ENCODE data around the gene SPINT1. TPM values are rescaled to one million over a fixed set of nuclear protein-coding genes. Genes with fewer than 3 reads are reported as not detected.

The SPINT1 gene
- total and polyA plus RNA-seq, 7 experiments from 2014 or later: 1.00 to 8.9 (median 3.6) TPM

DNA sequence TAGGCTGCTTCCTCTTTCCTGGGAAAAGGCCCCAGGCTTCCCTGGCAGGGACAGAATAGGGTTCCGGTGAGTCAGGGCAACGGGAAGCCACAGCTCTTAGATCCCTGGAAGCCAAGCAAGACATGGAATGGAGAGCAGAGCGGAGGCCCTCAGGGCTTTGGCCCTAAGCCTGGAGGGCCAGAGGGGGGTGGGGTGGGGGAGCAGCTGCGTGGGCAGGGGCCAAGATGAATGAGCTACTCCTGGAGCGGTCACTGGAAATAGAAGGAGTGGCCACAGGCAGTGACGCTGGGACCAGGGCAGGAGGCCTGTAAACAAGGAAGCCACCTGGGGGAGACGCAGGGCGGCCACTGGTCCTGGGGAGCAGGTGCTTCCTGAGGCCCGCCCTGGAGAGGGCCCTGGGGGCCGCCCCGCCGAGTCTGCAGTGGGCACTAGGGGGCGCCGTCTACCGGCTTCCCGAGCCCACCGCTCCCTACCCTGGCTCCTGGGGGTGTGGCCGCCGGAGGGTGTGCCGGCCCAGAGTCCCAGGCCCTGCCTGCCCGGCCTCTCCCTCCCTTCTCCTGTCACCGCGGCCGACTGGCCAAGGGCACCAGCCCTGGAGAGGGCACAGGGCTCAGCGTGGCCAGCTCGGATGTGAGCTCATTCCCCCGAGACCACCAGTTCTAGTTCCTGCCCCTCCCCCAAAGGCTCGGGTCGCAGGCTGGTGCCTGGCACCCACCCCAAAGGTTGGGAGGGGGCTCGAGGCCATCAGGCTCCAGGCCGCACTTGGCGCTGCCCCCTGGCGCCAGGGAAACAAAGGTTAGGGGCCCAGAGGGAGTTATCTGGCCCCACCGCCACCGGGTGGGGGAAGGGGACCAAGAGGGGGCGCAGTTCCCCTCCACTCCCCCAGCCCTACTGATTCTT lies 62.5 kb downstream of the SPINT1 start:
- H3K27me3 Mint-ChIP-seq: no peaks in the 10 kb centered on the region
- POLR2A ChIA-PET: interaction anchor here (0.7 to 4.9 kb wide), 4 partner anchors 11 to 279 kb away, joined by 3 to 26 read pairs (median 4); partner anchors contain the start of gene VPS18
- peaks cover 0 to 19% (median 15%) of the 10 kb centered on the region in 3 experiments for H3K36me3 ChIP-seq (ENCODE audit: control insufficient read depth in 2 of 3, insufficient read depth in 3 of 3, low read length in 3 of 3)
- peak overlapping the region; percentile 55 for H3K27ac ChIP-seq (ENCODE audit: low read depth, low read length)
- H3K4me1 ChIP-seq (ENCODE audit: control insufficient read depth in 2 of 2, insufficient read depth in 2 of 2, low read length in 2 of 2): peaks cover 6 to 16% of the 10 kb centered on the region in 2 donors
- peaks cover 0 to 15% (median 5%) of the 10 kb centered on the region in 5 donors for H3K36me3 Mint-ChIP-seq
- DNase-seq (peak; percentile 55 to 75 (median 69)), ATAC-seq (peak; percentile 76)
- CTCF ChIA-PET: interaction anchor here (0.5 to 5.8 kb wide), 18 partner anchors 8 to 287 kb away, joined by 3 to 44 read pairs (median 7); partner anchors contain the start of genes DLL4 and VPS18
- peak overlapping the region; percentile 60 to 88 (median 84) for H3K4me3 Mint-ChIP-seq
- peaks cover 29 to 44% (median 34%) of the 10 kb centered on the region in 7 donors for H3K4me1 Mint-ChIP-seq
- no peaks in the 10 kb centered on the region for H3K9me3 ChIP-seq (ENCODE audit: control insufficient read depth in 2 of 3, low read length in 3 of 3)
- H3K4me3 ChIP-seq (ENCODE audit: low read length): peak overlapping the region; percentile 66
- H3K9me3 Mint-ChIP-seq: no peaks in the 10 kb centered on the region
- peak overlapping the region in 8 of 9 donors; percentile 19 to 93 (median 88) for H3K27ac Mint-ChIP-seq
- intact Hi-C loops (cut with micrococcal nuclease): loop anchor here (2.0 to 10.0 kb wide), 3 partner anchors 208 to 868 kb away; partner anchors contain the start of genes INO80 (in 2 of the 2) and MAPKBP1 (in 1 of the 2)
- H3K27me3 ChIP-seq (ENCODE audit: control insufficient read depth in 2 of 2, insufficient read depth in 2 of 2, low read length in 2 of 2): no peaks in the 10 kb centered on the region

DNA sequence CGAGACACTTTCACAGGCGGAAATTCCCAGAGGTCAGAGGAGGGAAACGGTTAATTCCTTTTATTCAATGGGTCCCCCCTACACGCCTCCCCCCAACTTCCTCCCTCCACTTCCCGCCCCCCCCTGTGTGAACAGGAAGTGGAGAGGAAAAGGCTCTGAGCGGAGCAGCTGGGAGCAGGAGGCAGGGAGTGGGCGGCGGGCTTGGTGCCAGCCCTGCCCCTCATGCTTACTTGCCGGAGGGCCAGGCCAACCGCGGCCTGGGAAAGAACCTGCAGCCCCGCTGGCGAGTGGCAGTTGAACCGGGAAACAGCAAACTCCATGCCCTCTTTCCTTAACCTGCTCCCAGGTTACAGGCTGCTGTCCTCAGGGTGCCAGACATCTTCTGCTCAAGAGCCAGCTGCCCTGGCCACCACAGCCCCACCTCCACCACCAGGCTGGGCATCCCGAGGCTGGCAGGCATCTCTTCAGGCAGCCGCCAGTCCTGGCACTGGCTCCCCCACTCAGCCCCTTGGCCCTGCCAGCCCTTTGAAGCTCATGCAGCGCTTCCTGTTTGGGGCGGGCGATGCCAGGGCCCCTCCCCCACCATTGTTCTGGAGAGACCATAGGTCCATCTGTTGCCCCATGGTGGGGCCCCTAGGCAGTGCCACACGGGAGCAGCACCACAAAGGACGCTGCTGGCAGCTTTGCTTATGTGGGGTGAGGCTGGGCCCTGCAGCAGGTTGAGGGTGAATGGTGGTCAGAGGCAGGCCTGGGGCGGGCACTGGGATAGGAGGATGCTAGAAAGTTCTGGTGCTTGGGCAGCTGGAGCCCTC lies 63.3 kb downstream of the SPINT1 start:
- H3K36me3 ChIP-seq (ENCODE audit: control insufficient read depth in 2 of 3, insufficient read depth in 3 of 3, low read length in 3 of 3): peaks cover 0 to 17% (median 15%) of the 10 kb centered on the region in 3 experiments
- CTCF ChIA-PET: interaction anchor here (0.5 to 5.8 kb wide), 16 partner anchors 8 to 1049 kb away, joined by 3 to 44 read pairs (median 6); partner anchors contain the start of genes DLL4 and VPS18
- Mint-ChIP-seq H3K27me3 (no peaks in the 10 kb centered on the region), H3K27ac (peak overlapping the region; percentile 42 to 93 (median 90)), H3K36me3 (peaks cover 0 to 15% (median 5%) of the 10 kb centered on the region in 5 donors), H3K9me3 (no peaks in the 10 kb centered on the region), H3K4me1 (peaks cover 29 to 44% (median 34%) of the 10 kb centered on the region in 7 donors), H3K4me3 (peak overlapping the region; percentile 60 to 88 (median 84))
- intact Hi-C loops (cut with micrococcal nuclease): loop anchor here (1.0 to 10.0 kb wide), 4 partner anchors 46 to 868 kb away; partner anchors contain the start of genes INO80 (in 2 of the 2), CHAC1 (in 1 of the 2) and MAPKBP1 (in 1 of the 2)
- POLR2A ChIA-PET: interaction anchor here (0.6 to 4.9 kb wide), 5 partner anchors 34 to 410 kb away, joined by 3 to 26 read pairs (median 3); partner anchors contain the start of gene INO80
- no peaks in the 10 kb centered on the region for H3K27me3 ChIP-seq (ENCODE audit: control insufficient read depth in 2 of 2, insufficient read depth in 2 of 2, low read length in 2 of 2)
- peak overlapping the region; percentile 66 for H3K4me3 ChIP-seq (ENCODE audit: low read length)
- H3K9me3 ChIP-seq (ENCODE audit: control insufficient read depth in 2 of 3, low read length in 3 of 3): no peaks in the 10 kb centered on the region
- peak overlapping the region; percentile 55 for H3K27ac ChIP-seq (ENCODE audit: low read depth, low read length)
- ATAC-seq (peak; percentile 45), DNase-seq (peak in 7 of 9 donors; percentile 59 to 72 (median 63))
- peaks cover 6 to 16% of the 10 kb centered on the region in 2 donors for H3K4me1 ChIP-seq (ENCODE audit: control insufficient read depth in 2 of 2, insufficient read depth in 2 of 2, low read length in 2 of 2)

Other genes starting within 250 kb of the SPINT1 start
- gene KNL1, start 249.8 kb upstream of the SPINT1 start, total RNA-seq: 10 to 100 TPM in 1 of 5 experiments, 1 to 10 TPM in 2, under 1 TPM in 2; 0.16 to 41.5 (median 1.7) TPM
- gene KNL1, start 249.8 kb upstream of the SPINT1 start, polyA plus RNA-seq: under 1 TPM; 0.08 to 0.99 TPM
- gene RAD51, start 148.9 kb upstream of the SPINT1 start, total RNA-seq: 10 to 100 TPM in 1 of 5 experiments, 1 to 10 TPM in 2, under 1 TPM in 2; 0.51 to 51.5 (median 1.4) TPM
- under 1 TPM; 0.34 to 0.39 TPM for gene RAD51, start 148.9 kb upstream of the SPINT1 start, polyA plus RNA-seq
- gene RMDN3, start 88.8 kb upstream of the SPINT1 start, total RNA-seq: 10 to 100 TPM; 19.5 to 44.0 (median 31.9) TPM
- gene RMDN3, start 88.8 kb upstream of the SPINT1 start, polyA plus RNA-seq: 10 to 100 TPM; 15.7 to 20.2 TPM
- gene GCHFR, start 80.0 kb upstream of the SPINT1 start, total RNA-seq: 10 to 100 TPM; 14.5 to 38.3 (median 18.1) TPM
- 10 to 100 TPM; 65.7 to 83.2 TPM for gene GCHFR, start 80.0 kb upstream of the SPINT1 start, polyA plus RNA-seq
- 1 to 10 TPM in 3 of 5 experiments, under 1 TPM in 2; 0.73 to 2.8 (median 1.3) TPM for gene C15orf62, start 74.1 kb upstream of the SPINT1 start, total RNA-seq
- under 1 TPM; 0.35 to 0.67 TPM for gene C15orf62, start 74.1 kb upstream of the SPINT1 start, polyA plus RNA-seq
- 10 to 100 TPM; 17.9 to 31.9 (median 30.5) TPM for gene ZFYVE19, start 37.0 kb upstream of the SPINT1 start, total RNA-seq
- gene ZFYVE19, start 37.0 kb upstream of the SPINT1 start, polyA plus RNA-seq: 10 to 100 TPM; 15.7 to 22.7 TPM
- gene DNAJC17, start 36.6 kb upstream of the SPINT1 start, total RNA-seq: 10 to 100 TPM; 28.8 to 50.9 (median 36.7) TPM
- gene DNAJC17, start 36.6 kb upstream of the SPINT1 start, polyA plus RNA-seq: 10 to 100 TPM; 31.0 to 35.5 TPM
- not detected for gene PPP1R14D, start 15.3 kb upstream of the SPINT1 start, total RNA-seq
- not detected for gene PPP1R14D, start 15.3 kb upstream of the SPINT1 start, polyA plus RNA-seq
- gene RHOV, start 30.2 kb downstream of the SPINT1 start, total RNA-seq: under 1 TPM in 1 of 5 experiments, not detected in 4; 0.39 TPM
- gene RHOV, start 30.2 kb downstream of the SPINT1 start, polyA plus RNA-seq: not detected
- 10 to 100 TPM; 19.9 to 22.3 (median 20.5) TPM for gene VPS18, start 50.4 kb downstream of the SPINT1 start, total RNA-seq
- gene VPS18, start 50.4 kb downstream of the SPINT1 start, polyA plus RNA-seq: 10 to 100 TPM; 15.9 to 25.8 TPM
- gene DLL4, start 85.3 kb downstream of the SPINT1 start, total RNA-seq: not detected
- gene DLL4, start 85.3 kb downstream of the SPINT1 start, polyA plus RNA-seq: not detected
- gene CHAC1, start 109.4 kb downstream of the SPINT1 start, total RNA-seq: 1 to 10 TPM in 3 of 5 experiments, under 1 TPM in 2; 0.24 to 5.7 (median 1.1) TPM
- under 1 TPM in 1 of 2 donors, not detected in 1; 0.39 TPM for gene CHAC1, start 109.4 kb downstream of the SPINT1 start, polyA plus RNA-seq